GM23338 (cell line): Measurements from ENCODE around the gene ATP5PD. TPM values are rescaled to one million over a fixed set of nuclear protein-coding genes. Genes with fewer than 3 reads are reported as not detected.

Experiments used
- ATAC-seq: fragments of 200-7000 bp; cut with Tn5 transposase; 3 replicates; pipeline ENCODE4 v1.9.1; 2020
- DNase-seq: peaks from one replicate; pipeline ENCODE4 v3.0.0-alpha.2; 2015; ENCODE audit warnings: low spot score
- H2AFZ ChIP-seq: fragments of 200-600 bp; sonication (generic); 2 replicates; pipeline ENCODE4 v1.8.0; 2016; ENCODE audit warnings: antibody characterized with exemption, mild to moderate bottlenecking, moderate library complexity
- H3F3A ChIP-seq: fragments of 200-600 bp; sonication (generic); replicated peaks from 2 replicates; pipeline ENCODE4 v1.8.0; 2017; ENCODE audit warnings: antibody characterized with exemption, mixed run types, low read depth
- H3K27ac ChIP-seq: fragments of 200-600 bp; sonication (generic); 2 replicates; pipeline ENCODE4 v1.6.1; 2016; ENCODE audit warnings: low read depth
- H3K27me3 ChIP-seq: fragments of 200-600 bp; sonication (generic); 2 replicates; pipeline ENCODE4 v1.8.0; 2016; ENCODE audit warnings: mild to moderate bottlenecking, mixed run types, moderate library complexity; ENCODE audit not compliant: insufficient read depth
- H3K36me3 ChIP-seq: fragments of 200-600 bp; sonication (generic); 2 replicates; pipeline ENCODE4 v1.8.0; 2016; ENCODE audit warnings: mild to moderate bottlenecking; ENCODE audit not compliant: insufficient read depth
- H3K4me1 ChIP-seq: fragments of 200-600 bp; sonication (generic); 2 replicates; pipeline ENCODE4 v1.8.0; 2016; ENCODE audit warnings: mild to moderate bottlenecking, moderate library complexity; ENCODE audit not compliant: insufficient read depth
- H3K4me2 ChIP-seq: fragments of 200-600 bp; sonication (generic); 2 replicates; pipeline ENCODE4 v1.7.1; 2017; ENCODE audit warnings: mixed run types
- H3K4me3 ChIP-seq: fragments of 200-600 bp; sonication (generic); 2 replicates; pipeline ENCODE4 v1.6.1; 2016; ENCODE audit warnings: mixed run types
- H3K79me2 ChIP-seq: fragments of 200-600 bp; sonication (generic); replicated peaks from 2 replicates; pipeline ENCODE4 v1.8.0; 2017; ENCODE audit warnings: mild to moderate bottlenecking; ENCODE audit not compliant: insufficient read depth
- H3K9me2 ChIP-seq: fragments of 200-600 bp; sonication (generic); 2 replicates; pipeline ENCODE4 v1.8.0; 2017; ENCODE audit not compliant: insufficient read depth
- H4K20me1 ChIP-seq: fragments of 200-600 bp; sonication (generic); replicated peaks from 2 replicates; pipeline ENCODE4 v1.8.0; 2017; ENCODE audit warnings: mild to moderate bottlenecking; ENCODE audit not compliant: insufficient read depth
- H3K27ac Mint-ChIP-seq: 2 replicates; pipeline ENCODE4 v1.8.0; 2020; ENCODE audit warnings: inconsistent platforms, mild to moderate bottlenecking, moderate library complexity, mixed read lengths
- H3K27me3 Mint-ChIP-seq: 3 replicates; pipeline ENCODE4 v1.8.0; 2022; ENCODE audit warnings: low read depth, mild to moderate bottlenecking, moderate library complexity, mixed read lengths, inconsistent platforms; ENCODE audit not compliant: insufficient read depth, poor library complexity
- H3K36me3 Mint-ChIP-seq: 3 replicates; pipeline ENCODE4 v1.8.0; 2021; ENCODE audit warnings: low read depth, mild to moderate bottlenecking, inconsistent platforms, moderate library complexity, mixed read lengths
- H3K4me1 Mint-ChIP-seq: 3 replicates; pipeline ENCODE4 v1.8.0; 2020; ENCODE audit warnings: mild to moderate bottlenecking, inconsistent platforms, mixed read lengths
- H3K4me3 Mint-ChIP-seq: 3 replicates; pipeline ENCODE4 v1.8.0; 2021; ENCODE audit warnings: moderate library complexity, mild to moderate bottlenecking, inconsistent platforms, mixed read lengths
- H3K9me3 Mint-ChIP-seq: 3 replicates; pipeline ENCODE4 v1.8.0; 2020; ENCODE audit warnings: moderate library complexity, mild to moderate bottlenecking, inconsistent platforms, mixed read lengths
- CREB1 ChIP-seq: fragments of 250-450 bp; sonication (Bioruptor Pico); IDR thresholded peaks from 2 replicates; pipeline ENCODE4 v1.5.0; 2020; ENCODE audit warnings: low read depth, mild to moderate bottlenecking, moderate library complexity
- CTCF ChIP-seq, 2 experiments: fragments of 200-600 bp in 1 of 2; sonication (generic) in 1 of 2; conservative IDR thresholded peaks; 2 replicates each; pipeline versions ENCODE4 v1.5.1 to v1.6.1; 2016 to 2017; ENCODE audit warnings: antibody characterized with exemption in 2 of 2, low read depth in 2 of 2, mild to moderate bottlenecking in 2 of 2, moderate library complexity in 1 of 2
- ETS1 ChIP-seq: IDR thresholded peaks from 2 replicates; pipeline ENCODE4 v1.6.1; 2016; ENCODE audit warnings: antibody characterized with exemption
- EZH2 ChIP-seq: fragments of 200-600 bp; sonication (generic); IDR thresholded peaks from one replicate; pipeline ENCODE4 v1.8.0; 2017; ENCODE audit warnings: antibody characterized with exemption, mild to moderate bottlenecking, low read depth; ENCODE audit not compliant: unreplicated experiment
- EZH2phosphoT487 ChIP-seq: fragments of 200-600 bp; sonication (generic); IDR thresholded peaks from one replicate; pipeline ENCODE4 v1.8.1; 2018; ENCODE audit warnings: antibody characterized with exemption; ENCODE audit not compliant: unreplicated experiment
- JUNB ChIP-seq: IDR thresholded peaks from one replicate; pipeline ENCODE4 v1.6.1; 2016; ENCODE audit warnings: antibody characterized with exemption; ENCODE audit not compliant: unreplicated experiment
- NANOG ChIP-seq: IDR thresholded peaks from 2 replicates; pipeline ENCODE4 v1.6.1; 2016; ENCODE audit warnings: antibody characterized with exemption, borderline replicate concordance
- POLR2AphosphoS5 ChIP-seq: IDR thresholded peaks from 2 replicates; pipeline ENCODE4 v1.6.1; 2016; ENCODE audit warnings: antibody characterized with exemption, low read depth
- REST ChIP-seq: IDR thresholded peaks from one replicate; pipeline ENCODE4 v1.6.1; 2018; ENCODE audit warnings: antibody characterized with exemption; ENCODE audit not compliant: unreplicated experiment
- STAT1 ChIP-seq: IDR thresholded peaks from one replicate; pipeline ENCODE4 v1.6.1; 2016; ENCODE audit warnings: antibody characterized with exemption; ENCODE audit not compliant: unreplicated experiment
- ZNF114 ChIP-seq: fragments of 250-450 bp; sonication (Bioruptor Pico); IDR thresholded peaks from 2 replicates; pipeline ENCODE4 v1.5.0; 2020; ENCODE audit warnings: mild to moderate bottlenecking, moderate library complexity
- ZNF462 ChIP-seq: fragments of 250-450 bp; sonication (Bioruptor Pico); IDR thresholded peaks from 2 replicates; pipeline ENCODE4 v1.5.0; 2020; ENCODE audit warnings: mild to moderate bottlenecking, moderate library complexity
- polyA plus RNA-seq: library from polyadenylated mRNA; unstranded; fragments of >200 nt; fragmentation: Nextera tagmentation; extraction: Ambion mirVana; gene quantifications from 2 replicates; pipeline ENCODE4 v1.2.1, GENCODE V29; 2016
- total RNA-seq: library from RNA; depleted of rRNA; stranded (reverse); fragments of >200 nt; shearing (Covaris generic); gene quantifications from 2 replicates; pipeline ENCODE4 v1.2.3, GENCODE V29; 2014

ATP5PD gene
- total and polyA plus RNA-seq, 2 experiments from 2014 or later: 244 to 1,144 TPM

GRCh38 chr17:75051941-75052340 is 5.2 kb upstream of the ATP5PD start (continued):
- TF ChIP-seq REST: no peak
- no peak for TF ChIP-seq EZH2
- TF ChIP-seq JUNB: no peak
- no peak for TF ChIP-seq CTCF (conservative IDR thresholded peaks at IDR 0.05; ENCODE audit: low read depth in 2 of 2)
- no peak for TF ChIP-seq POLR2AphosphoS5
- no peak for TF ChIP-seq STAT1
- no peak for TF ChIP-seq NANOG
- TF ChIP-seq ZNF114 (CRISPR knock-in tag): no peak
- no peak for TF ChIP-seq ETS1
- no peak for TF ChIP-seq EZH2phosphoT487

- Histone ChIP-seq H3K79me2 (peaks cover 44% of the 10 kb centered on the region), H2AFZ (no peak overlapping the region), H4K20me1 (peaks cover 18% of the 10 kb centered on the region), H3K36me3 (peaks cover 28% of the 10 kb centered on the region), H3K9me2 (no peaks in the 10 kb centered on the region), H3K27ac (no peak overlapping the region), H3K4me2 (no peak overlapping the region), H3K27me3 (no peaks in the 10 kb centered on the region), H3K4me1 (peaks cover 11% of the 10 kb centered on the region), H3K4me3 (no peak overlapping the region), H3F3A (peaks cover 38% of the 10 kb centered on the region)
- H3K27ac Mint-ChIP-seq: no peak overlapping the region
- H3K27me3 Mint-ChIP-seq: peaks cover 14% of the 10 kb centered on the region
- no peak for ATAC-seq
- H3K36me3 Mint-ChIP-seq: peaks cover 64% of the 10 kb centered on the region
- DNase-seq: no peak
- no peaks in the 10 kb centered on the region for H3K9me3 Mint-ChIP-seq
- no peak overlapping the region for H3K4me3 Mint-ChIP-seq
- peaks cover 15% of the 10 kb centered on the region for H3K4me1 Mint-ChIP-seq
- TF ChIP-seq NANOG (no peak), STAT1 (no peak), CREB1 (no peak), ZNF462 (no peak), ZNF114 (CRISPR knock-in tag) (no peak), ETS1 (no peak), EZH2phosphoT487 (no peak)
These were observed 2.9 kb upstream of the ATP5PD start for GRCh38 chr17:75049706-75050105.
